Hematopoietic multipotent progenitor cell treated with erythropoietin and hydrocortisone succinate and interleukin-3 and kit ligand, for 15 days (in vitro differentiated cells): ENCODE results near the gene BPIFA3.

ENCODE experiments used
- DNase-seq: peaks from one replicate; pipeline ENCODE4 v3.0.0-alpha.2; 2015; ENCODE audit warnings: low spot score

BPIFA3 gene

GRCh38 chr20:33263784-33264183 lies 46.6 kb downstream of the BPIFA3 start:
- no peak for DNase-seq

GRCh38 chr20:33267701-33268100 lies 50.5 kb downstream of the BPIFA3 start:
- DNase-seq = no peak

GRCh38 chr20:33272155-33272873 lies 55.2 kb downstream of the BPIFA3 start:
- no peak for DNase-seq

GRCh38 chr20:33273117-33273851 lies 56.1 kb downstream of the BPIFA3 start:
- no peak for DNase-seq

- DNase-seq = no peak
Measured at GRCh38 chr20:33275215-33275614, 58.1 kb downstream of the BPIFA3 start.

GRCh38 chr20:33275871-33276270 lies 58.7 kb downstream of the BPIFA3 start:
- DNase-seq = no peak

- no peak for DNase-seq
Measured at GRCh38 chr20:33276303-33277113, 59.4 kb downstream of the BPIFA3 start.
